Endothelial cell of hepatic sinusoid (primary cell): Measurements from ENCODE around the gene ARMC8.

ENCODE experiments used
- in situ Hi-C: cut with HindIII; loops from 2 replicates; pipeline ENCODE4 v1.10.0; 2017; ENCODE audit warnings: low sequenced_read_pairs

The ARMC8 gene

GRCh38 chr3:138338811-138339210 lies 151.7 kb downstream of the ARMC8 start:
- in situ Hi-C loops = loop anchor here (10.0 kb wide), 1 partner anchor 66 kb away; no protein-coding TSS in a partner anchor

- in situ Hi-C loops = no loop called here
These were observed 153.4 kb downstream of the ARMC8 start for GRCh38 chr3:138340511-138340910.

DNA sequence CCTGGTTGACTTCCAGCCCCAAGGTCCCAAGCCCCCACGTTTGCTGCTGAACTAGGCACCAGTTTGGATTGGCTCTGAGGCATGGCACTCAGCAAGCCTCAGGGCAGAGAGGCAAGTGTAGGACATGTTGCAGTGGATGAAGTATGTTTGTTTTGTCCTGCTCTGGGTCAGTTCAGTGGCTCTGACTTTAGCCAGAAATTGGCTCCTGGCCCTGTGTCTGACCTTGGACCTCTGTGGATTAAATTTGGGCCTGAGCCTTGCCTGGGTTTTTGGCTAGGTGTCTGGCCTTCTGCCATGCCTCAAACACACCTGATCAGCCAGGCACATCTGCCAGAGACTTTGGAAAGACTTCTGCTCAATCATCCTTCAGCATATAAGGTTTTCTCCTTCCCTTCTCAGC lies 157.7 kb downstream of the ARMC8 start:
- in situ Hi-C loops = no loop called here
